Amniotic stem cell (primary cell): Measurements from ENCODE around the gene SPOPL.
"Not testable (repeated sequence)": the region's sequence is repeated elsewhere in the genome, so short reads cannot be mapped to it uniquely, and the experiment has no call there.

Source experiments
- DNase-seq: peaks from one replicate; lab custom pipeline; 2025; lab: John Stamatoyannopoulos, UW

Gene SPOPL

DNA sequence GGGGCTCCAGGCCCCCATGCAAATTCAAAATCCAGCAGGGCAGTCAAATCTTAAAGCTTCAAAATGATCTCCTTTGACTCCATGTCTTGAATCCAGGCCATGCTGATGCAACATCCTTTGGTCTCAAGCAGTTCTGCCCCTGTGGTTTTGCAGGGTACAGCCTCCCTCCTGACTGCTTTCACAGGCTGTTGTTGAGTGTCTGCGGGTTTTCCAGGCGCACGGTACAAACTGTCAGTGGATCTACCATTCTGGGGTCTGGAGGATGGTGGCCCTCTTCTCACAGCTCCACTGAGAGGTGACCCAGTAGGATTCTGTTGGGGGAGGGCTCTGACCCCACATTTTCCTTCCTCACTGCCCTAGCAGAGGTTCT is 22.1 kb downstream of the SPOPL start:
- not testable (repeated sequence) for DNase-seq

DNA sequence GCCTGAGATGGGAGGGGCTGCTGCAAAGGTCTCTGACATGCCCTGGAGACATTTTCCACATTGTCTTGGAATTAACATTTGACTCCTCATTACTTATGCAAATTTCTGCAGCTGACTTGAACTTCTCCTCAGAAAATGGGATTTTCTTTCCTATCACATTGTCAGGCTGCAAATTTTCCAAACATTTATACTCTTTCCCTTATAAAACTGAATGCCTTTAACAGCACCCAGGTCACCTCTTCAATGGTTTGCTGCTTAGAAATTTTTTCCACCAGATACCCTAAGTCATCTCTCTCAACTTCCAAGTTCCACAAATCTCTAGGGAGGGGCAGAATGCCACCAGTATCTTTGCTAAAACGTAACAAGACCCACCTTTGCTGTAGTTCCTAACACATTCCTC is 22.8 kb downstream of the SPOPL start:
- DNase-seq: not testable (repeated sequence)

DNA sequence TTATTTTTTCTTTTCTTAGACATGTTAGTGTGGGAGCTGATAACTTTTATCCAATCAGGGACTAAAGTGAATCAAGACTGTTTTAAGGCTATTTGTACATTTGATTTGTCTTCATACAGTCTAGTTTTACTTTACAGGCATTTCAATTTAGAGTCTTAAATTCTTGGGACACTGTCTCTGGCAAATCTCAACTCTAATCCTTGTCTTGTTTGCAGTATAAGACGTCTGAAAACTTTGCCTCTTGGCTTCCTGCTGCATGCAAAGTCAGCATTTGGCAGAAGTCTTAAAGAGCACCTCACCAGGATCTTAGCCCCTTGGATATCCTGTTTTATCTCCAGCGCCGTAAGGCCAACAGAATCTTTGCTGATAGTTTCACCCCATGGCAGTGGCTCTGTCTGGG is 30.3 kb downstream of the SPOPL start:
- DNase-seq: no peak

GRCh38 chr2:138534791-138535190 is 33.2 kb downstream of the SPOPL start:
- DNase-seq: no peak

- no peak for DNase-seq
Measured at GRCh38 chr2:138536302-138536701, 34.7 kb downstream of the SPOPL start.

DNA sequence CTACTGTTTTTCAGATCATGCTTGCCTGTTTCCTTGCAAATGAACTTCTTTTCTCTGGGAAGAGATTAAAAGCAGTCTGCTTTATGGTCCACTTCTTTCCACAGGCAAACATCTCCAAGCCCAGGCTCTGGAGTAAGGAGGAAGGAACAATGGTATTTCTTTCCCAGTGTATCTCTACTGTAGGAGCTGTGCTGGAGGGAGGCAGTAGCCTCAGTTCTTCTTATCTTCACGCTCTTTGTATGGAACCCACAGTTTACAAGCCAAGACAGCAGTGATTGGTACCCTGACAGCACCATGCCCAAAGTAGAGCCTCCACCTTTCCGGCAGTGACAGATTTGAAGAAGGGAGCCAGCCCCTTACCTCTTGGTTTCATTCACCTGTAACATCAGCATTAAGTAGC is 35.2 kb downstream of the SPOPL start:
- no peak for DNase-seq

GRCh38 chr2:138537170-138537915 is 35.8 kb downstream of the SPOPL start:
- DNase-seq: no peak

- DNase-seq: not testable (repeated sequence)
Measured at GRCh38 chr2:138544206-138544605, 42.6 kb downstream of the SPOPL start.

DNA sequence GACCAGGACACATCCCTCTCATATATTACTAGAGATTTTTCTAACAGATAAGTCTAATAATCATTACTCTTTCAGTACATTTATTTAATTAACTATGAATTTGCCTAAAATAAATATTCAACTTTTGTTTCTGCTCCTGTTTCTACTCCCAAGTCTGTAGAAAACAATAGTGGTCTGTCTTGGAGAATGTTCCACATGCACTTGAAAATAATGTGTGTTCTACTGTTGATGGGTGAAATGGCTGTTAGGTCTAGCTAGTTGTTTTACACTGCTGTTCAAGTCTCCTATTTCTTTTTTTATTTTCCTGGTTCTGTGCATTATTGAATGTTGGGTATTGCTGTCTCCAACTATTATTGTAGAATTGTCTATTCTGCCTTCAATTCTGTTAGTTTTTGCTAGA is 47.2 kb downstream of the SPOPL start:
- DNase-seq: no peak

GRCh38 chr2:138550172-138550571 is 48.6 kb downstream of the SPOPL start:
- no peak for DNase-seq

- DNase-seq: no peak
Measured at GRCh38 chr2:138550670-138551287, 49.2 kb downstream of the SPOPL start.

GRCh38 chr2:138554123-138554522 is 52.6 kb downstream of the SPOPL start:
- no peak for DNase-seq

- no peak for DNase-seq
Measured at GRCh38 chr2:138559641-138560040, 58.1 kb downstream of the SPOPL start.

DNA sequence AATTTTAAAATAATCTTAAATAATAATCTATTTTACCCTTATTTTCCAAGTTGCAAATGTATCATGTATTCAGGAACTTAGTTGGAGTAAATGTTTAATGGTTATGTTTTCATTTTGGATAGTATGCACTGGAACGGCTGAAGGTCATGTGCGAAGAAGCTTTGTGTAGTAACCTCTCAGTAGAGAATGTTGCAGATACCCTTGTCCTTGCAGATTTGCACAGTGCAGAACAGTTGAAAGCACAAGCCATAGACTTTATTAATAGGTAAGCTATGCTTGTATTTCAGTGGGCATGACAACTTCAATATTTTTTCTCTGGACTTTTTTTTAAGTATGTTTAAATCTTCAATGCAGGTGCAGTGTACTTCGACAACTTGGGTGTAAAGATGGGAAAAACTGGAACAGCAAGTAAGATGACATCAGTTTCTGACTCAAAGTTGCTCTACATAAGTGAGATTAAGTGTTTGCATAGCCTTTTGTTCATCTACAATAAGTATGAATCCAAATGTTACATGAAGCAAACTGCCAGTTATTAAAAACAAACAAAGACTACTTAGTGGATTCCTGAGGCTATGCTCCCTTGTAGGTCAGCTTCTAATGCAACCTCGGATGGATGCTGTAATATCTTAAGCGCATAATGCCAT is 63.1 kb downstream of the SPOPL start:
- no peak for DNase-seq

GRCh38 chr2:138565230-138565598 is 63.6 kb downstream of the SPOPL start:
- DNase-seq: no peak

DNA sequence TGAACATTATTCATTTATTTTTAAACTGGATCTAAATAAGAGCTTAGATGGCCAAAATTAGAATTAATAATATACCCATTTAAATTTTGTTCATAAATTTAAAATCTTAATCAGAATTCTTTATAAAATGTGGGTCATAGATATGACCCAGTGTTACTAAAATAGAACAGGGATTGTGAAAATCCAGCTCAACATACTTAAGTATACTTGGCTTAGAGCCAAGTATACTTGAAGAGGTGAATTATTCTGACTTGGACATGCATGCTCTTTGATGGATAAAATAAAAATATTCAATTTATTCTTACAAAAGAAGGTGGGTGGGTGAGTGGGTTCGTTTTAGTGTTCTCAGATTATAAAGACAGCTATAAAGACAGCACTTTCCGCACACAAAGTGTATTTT is 70.7 kb downstream of the SPOPL start:
- no peak for DNase-seq

DNA sequence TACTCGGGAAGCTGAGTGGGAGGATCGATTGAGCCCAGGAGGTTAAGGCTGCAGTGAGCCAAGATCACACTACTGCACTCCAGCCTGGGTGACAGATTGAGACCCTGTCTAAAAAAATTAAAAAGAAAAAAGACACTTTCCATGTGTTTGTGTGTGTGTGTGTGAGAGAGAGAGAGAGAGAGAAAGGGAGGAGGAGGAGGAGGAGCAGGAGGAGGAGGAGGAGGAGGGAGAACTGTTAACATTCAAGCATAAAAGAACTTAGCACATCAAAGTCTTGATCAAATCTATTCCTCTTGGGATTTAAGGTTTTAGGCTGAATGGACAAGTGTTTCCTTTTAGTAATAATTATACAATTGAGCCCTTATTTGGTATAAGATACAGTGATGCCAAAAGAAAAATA is 75.5 kb downstream of the SPOPL start:
- DNase-seq: no peak

- no peak for DNase-seq
Measured at GRCh38 chr2:138579556-138579955, 78.0 kb downstream of the SPOPL start.

DNA sequence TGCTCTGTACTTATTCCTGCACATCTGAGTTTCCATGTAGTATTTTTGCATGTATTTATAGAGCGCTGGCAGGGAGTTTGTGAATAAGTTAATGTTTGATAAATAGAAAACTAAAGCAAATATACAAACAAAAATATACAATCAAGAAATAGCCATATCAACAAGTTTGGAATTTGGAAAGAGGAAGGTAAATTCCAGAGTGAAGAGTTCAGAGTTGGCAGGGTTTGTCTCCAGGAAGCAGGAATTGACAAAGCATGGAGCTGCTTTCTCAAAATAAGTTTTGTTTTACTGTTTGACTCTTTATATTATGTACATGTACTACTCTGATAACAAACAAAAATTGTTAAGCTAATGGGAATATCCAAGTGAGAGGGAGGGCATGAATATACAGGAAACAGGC is 80.3 kb downstream of the SPOPL start:
- DNase-seq: no peak

- DNase-seq: no peak
Measured at GRCh38 chr2:138589663-138590062, 88.1 kb downstream of the SPOPL start.

GRCh38 chr2:138596403-138596802 is 94.8 kb downstream of the SPOPL start:
- DNase-seq: no peak

GRCh38 chr2:138600732-138601457 is 99.3 kb downstream of the SPOPL start:
- DNase-seq: no peak
